HCT116 (cell line): ENCODE data around the gene POU3F2. TPM values are rescaled to one million over a fixed set of nuclear protein-coding genes. Genes with fewer than 3 reads are reported as not detected.

Source experiments
- ATAC-seq: fragments of 200-7000 bp; cut with Tn5 transposase; 2 replicates; pipeline ENCODE4 v1.9.1; 2020; ENCODE audit warnings: mild to moderate bottlenecking, moderate library complexity
- BruUV-seq: library from RNA; stranded (reverse); fragments of 400-500 nt; replicated peaks from 2 replicates; lab custom pipeline; 2021; lab: Mats Ljungman, UMichigan
- CTCF ChIA-PET: fragments of 300-600 bp; sonication (Branson Sonifier 250); formaldehyde crosslinking; loops from one replicate; lab custom pipeline; 2021; ENCODE audit warnings: antibody characterized with exemption; lab: Charles Lee
- POLR2A ChIA-PET: fragments of 300-600, 350-600 bp; sonication (Branson Sonifier 250); formaldehyde crosslinking; loops from one replicate; lab custom pipeline; 2021; ENCODE audit warnings: antibody characterized with exemption; lab: Charles Lee
- RAD21 ChIA-PET, 2 experiments: fragments of 300-600 bp; sonication (Branson Sonifier 250); formaldehyde crosslinking; loops; one replicate each; lab custom pipeline; 2023; ENCODE audit warnings: low total read pairs in 2 of 2; ENCODE audit not compliant: uncharacterized antibody in 2 of 2, unreplicated experiment in 2 of 2, low non-redundant PET in 1 of 2; lab: Charles Lee
- DNase-seq: peaks from one replicate; pipeline ENCODE4 v3.0.0-alpha.2; 2010; ENCODE audit warnings: low read depth, low spot score
- H2AFZ ChIP-seq: fragments of 200-600 bp; shearing (Covaris generic), sonication (generic); 2 replicates; pipeline ENCODE4 v1.6.1; 2017; ENCODE audit warnings: low read depth, mixed run types, mixed read lengths, antibody characterized with exemption, low read length; ENCODE audit not compliant: poor library complexity, severe bottlenecking
- H3K27ac ChIP-seq: 2 replicates; pipeline ENCODE4 v1.5.1; 2012; ENCODE audit warnings: low read depth, low read length
- H3K27me3 ChIP-seq: fragments of 200-600 bp; sonication (generic); 2 replicates; pipeline ENCODE4 v1.6.1; 2016; ENCODE audit warnings: mixed run types, low read length, mixed read lengths; ENCODE audit not compliant: insufficient read depth
- H3K36me3 ChIP-seq, 2 experiments: fragments of 200-500 bp in 1 of 2; fragments of 200-600 bp in 1 of 2; sonication (Bioruptor generic) in 1 of 2; sonication (generic) in 1 of 2; 2 replicates each; pipeline versions ENCODE4 v1.5.1 to v1.6.1; 2014 to 2016; ENCODE audit warnings: low read length in 2 of 2, inconsistent platforms in 1 of 2, mixed read lengths in 1 of 2, mixed run types in 1 of 2; ENCODE audit not compliant: insufficient read depth in 2 of 2, control insufficient read depth in 1 of 2
- H3K4me1 ChIP-seq, 2 experiments: fragments of 200-600 bp in 1 of 2; sonication (generic) in 1 of 2; 2 replicates each; pipeline versions ENCODE4 v1.5.1 to v1.6.1; 2012 to 2017; ENCODE audit warnings: low read length in 2 of 2, inconsistent platforms in 1 of 2, mild to moderate bottlenecking in 1 of 2, mixed read lengths in 1 of 2, mixed run types in 1 of 2, moderate library complexity in 1 of 2; ENCODE audit not compliant: insufficient read depth in 2 of 2, control insufficient read depth in 1 of 2
- H3K4me2 ChIP-seq: fragments of 200-600 bp; sonication (generic); 2 replicates; pipeline ENCODE4 v1.6.1; 2017; ENCODE audit warnings: mixed run types, low read length, mixed read lengths
- H3K4me3 ChIP-seq, 2 experiments: fragments of 200-600 bp in 1 of 2; sonication (generic) in 1 of 2; replicated peaks in 1 of 2; 2 replicates each; pipeline ENCODE4 v1.5.1; 2011 to 2016; ENCODE audit warnings: low read length in 2 of 2, control low read depth in 1 of 2, low read depth in 1 of 2, mild to moderate bottlenecking in 1 of 2, mixed read lengths in 1 of 2, mixed run types in 1 of 2
- H3K79me2 ChIP-seq: fragments of 200-600 bp; sonication (generic); 2 replicates; pipeline ENCODE4 v1.6.1; 2017; ENCODE audit warnings: mild to moderate bottlenecking, mixed run types, low read length, moderate library complexity, mixed read lengths; ENCODE audit not compliant: insufficient read depth
- H3K9ac ChIP-seq: fragments of 200-600 bp; sonication (generic); 2 replicates; pipeline ENCODE4 v1.6.1; 2016; ENCODE audit warnings: low read length, mixed read lengths
- H3K9me2 ChIP-seq: fragments of 200-600 bp; sonication (generic), shearing (Covaris generic); 2 replicates; pipeline ENCODE4 v1.6.1; 2017; ENCODE audit warnings: mixed run types, mild to moderate bottlenecking, moderate library complexity; ENCODE audit not compliant: insufficient read depth
- H3K9me3 ChIP-seq, 2 experiments: fragments of 200-500 bp in 1 of 2; fragments of 200-600 bp in 1 of 2; sonication (Bioruptor generic) in 1 of 2; sonication (generic) in 1 of 2; 2 replicates each; pipeline ENCODE4 v1.6.1; 2014 to 2017; ENCODE audit warnings: low read length in 2 of 2, mixed read lengths in 2 of 2, inconsistent platforms in 1 of 2, low read depth in 1 of 2, mild to moderate bottlenecking in 1 of 2, mixed run types in 1 of 2, moderate library complexity in 1 of 2; ENCODE audit not compliant: control insufficient read depth in 1 of 2, insufficient read depth in 1 of 2
- H4K20me1 ChIP-seq: fragments of 200-600 bp; sonication (generic), shearing (Covaris generic); 2 replicates; pipeline ENCODE4 v1.6.1; 2017; ENCODE audit warnings: mixed run types, mild to moderate bottlenecking, moderate library complexity; ENCODE audit not compliant: insufficient read depth
- CTCF ChIP-seq, 3 experiments: fragments of 200-600 bp in 1 of 3; sonication (generic) in 1 of 3; IDR thresholded peaks in 2 of 3; conservative IDR thresholded peaks in 1 of 3; 2 replicates each; pipeline ENCODE4 v1.5.1; 2012 to 2017; ENCODE audit warnings: low read depth in 2 of 3, low read length in 2 of 3, antibody characterized with exemption in 1 of 3, borderline replicate concordance in 1 of 3, control low read depth in 1 of 3, mild to moderate bottlenecking in 1 of 3, mixed read lengths in 1 of 3, mixed run types in 1 of 3, moderate library complexity in 1 of 3; ENCODE audit not compliant: insufficient read depth in 1 of 3
- EGR1 ChIP-seq: IDR thresholded peaks from 2 replicates; pipeline ENCODE4 v1.6.1; 2012; ENCODE audit warnings: low read depth
- EZH2 ChIP-seq: fragments of 200-600 bp; sonication (generic); IDR thresholded peaks from 2 replicates; pipeline ENCODE4 v1.6.1; 2017; ENCODE audit warnings: antibody characterized with exemption, mixed run types
- EZH2phosphoT487 ChIP-seq: fragments of 200-600 bp; IDR thresholded peaks from 2 replicates; pipeline ENCODE4 v1.6.1; 2018; ENCODE audit warnings: antibody characterized with exemption, borderline replicate concordance
- JUND ChIP-seq: IDR thresholded peaks from 2 replicates; pipeline ENCODE4 v1.6.1; 2012
- MAX ChIP-seq: IDR thresholded peaks from 2 replicates; pipeline ENCODE4 v1.6.1; 2012
- POLR2AphosphoS5 ChIP-seq: IDR thresholded peaks from 2 replicates; pipeline ENCODE4 v1.6.1; 2011; ENCODE audit warnings: mild to moderate bottlenecking, low read depth, low read length, moderate library complexity
- RAD21 ChIP-seq: IDR thresholded peaks from 2 replicates; pipeline ENCODE4 v1.6.1; 2012; ENCODE audit warnings: low read depth, mild to moderate bottlenecking
- REST ChIP-seq: IDR thresholded peaks from 2 replicates; pipeline ENCODE4 v1.6.1; 2012; ENCODE audit warnings: low read depth
- SP1 ChIP-seq: IDR thresholded peaks from 2 replicates; pipeline ENCODE4 v1.6.1; 2012; ENCODE audit warnings: low read depth
- TCF7L2 ChIP-seq: IDR thresholded peaks from 2 replicates; pipeline ENCODE4 v1.7.0; 2011; ENCODE audit warnings: borderline replicate concordance, inconsistent platforms; ENCODE audit not compliant: insufficient read depth, insufficient read length; ENCODE audit errors: extremely low read depth
- YY1 ChIP-seq: IDR thresholded peaks from 2 replicates; pipeline ENCODE4 v1.6.1; 2011; ENCODE audit warnings: low read length, low read depth, moderate library complexity, mild to moderate bottlenecking; ENCODE audit not compliant: insufficient replicate concordance; ENCODE audit errors: extremely low read depth
- intact Hi-C: fragments of 100-400 bp; cut with micrococcal nuclease; formaldehyde crosslinking; loops from 2 replicates; pipeline ENCODE4 v1.10.0; 2022
- total RNA-seq: library from RNA; stranded (reverse); gene quantifications from one replicate; pipeline ENCODE4 v1.2.1, GENCODE V29; 2021; ENCODE audit not compliant: unreplicated experiment

Gene POU3F2
- total RNA-seq, 1 experiment from 2014 or later, result not detected

GRCh38 chr6:98838032-98838431 is 3.7 kb downstream of the POU3F2 start:
- intact Hi-C loops, result no loop called here
- DNase-seq (no peak), ATAC-seq (no peak)
- ChIA-PET RAD21 (no interaction called here), POLR2A (no interaction called here), CTCF (interaction anchor here (1.1 kb wide), 1 partner anchor 68 kb away, joined by 3 read pairs; no protein-coding TSS in a partner anchor)
- Histone ChIP-seq H2AFZ (no peak overlapping the region), H3K9me2 (no peaks in the 10 kb centered on the region), H4K20me1 (no peaks in the 10 kb centered on the region), H3K79me2 (no peaks in the 10 kb centered on the region), H3K9ac (no peak overlapping the region), H3K27ac (no peak overlapping the region), H3K4me1 (no peaks in the 10 kb centered on the region), H3K36me3 (no peaks in the 10 kb centered on the region), H3K4me3 (no peak overlapping the region), H3K4me2 (no peak overlapping the region), H3K9me3 (no peaks in the 10 kb centered on the region), H3K27me3 (peaks cover 18% of the 10 kb centered on the region; the same call in 1 of the 2 replicates)
- no TSS peak for BruUV-seq
- no peak for TF ChIP-seq POLR2AphosphoS5

- no peak overlapping the region for H3K9ac ChIP-seq
- no peaks in the 10 kb centered on the region for H3K9me2 ChIP-seq
- ChIA-PET RAD21 (no interaction called here), POLR2A (no interaction called here), CTCF (no interaction called here)
- H3K27me3 ChIP-seq, result peaks cover 18% of the 10 kb centered on the region; the same call in 1 of the 2 replicates
- no peaks in the 10 kb centered on the region for H3K9me3 ChIP-seq
- H3K36me3 ChIP-seq, result no peaks in the 10 kb centered on the region
- H3K27ac ChIP-seq, result no peak overlapping the region
- no peaks in the 10 kb centered on the region for H3K4me1 ChIP-seq
- DNase-seq (no peak), ATAC-seq (no peak)
- no peak overlapping the region for H2AFZ ChIP-seq
- no peak overlapping the region for H3K4me3 ChIP-seq
- no peaks in the 10 kb centered on the region for H3K79me2 ChIP-seq
- intact Hi-C loops, result no loop called here
- no TSS peak for BruUV-seq
- no peak overlapping the region for H3K4me2 ChIP-seq
- no peaks in the 10 kb centered on the region for H4K20me1 ChIP-seq
- TF ChIP-seq TCF7L2, result no peak
- no peak for TF ChIP-seq EZH2
- TF ChIP-seq RAD21, result no peak
- no peak for TF ChIP-seq YY1
- no peak for TF ChIP-seq SP1
- TF ChIP-seq MAX, result no peak
- TF ChIP-seq JUND, result no peak
- no peak for TF ChIP-seq EZH2phosphoT487
- no peak for TF ChIP-seq CTCF (IDR thresholded peaks at IDR 0.05 in 2 of 3, conservative IDR thresholded peaks at IDR 0.05 in 1 of 3; ENCODE audit: borderline replicate concordance in 1 of 3, insufficient read depth in 1 of 3, low read depth in 2 of 3, low read length in 2 of 3)
- TF ChIP-seq EGR1, result no peak
- no peak for TF ChIP-seq REST
These were observed 4.6 kb downstream of the POU3F2 start for GRCh38 chr6:98838975-98839374.
